GM19238 (cell line): ENCODE data around the gene KRIT1.

Experiments used
- DNase-seq: peaks from one replicate; pipeline ENCODE4 v3.0.0; 2011; ENCODE audit warnings: low spot score; ENCODE audit not compliant: insufficient read length

The KRIT1 gene

DNA sequence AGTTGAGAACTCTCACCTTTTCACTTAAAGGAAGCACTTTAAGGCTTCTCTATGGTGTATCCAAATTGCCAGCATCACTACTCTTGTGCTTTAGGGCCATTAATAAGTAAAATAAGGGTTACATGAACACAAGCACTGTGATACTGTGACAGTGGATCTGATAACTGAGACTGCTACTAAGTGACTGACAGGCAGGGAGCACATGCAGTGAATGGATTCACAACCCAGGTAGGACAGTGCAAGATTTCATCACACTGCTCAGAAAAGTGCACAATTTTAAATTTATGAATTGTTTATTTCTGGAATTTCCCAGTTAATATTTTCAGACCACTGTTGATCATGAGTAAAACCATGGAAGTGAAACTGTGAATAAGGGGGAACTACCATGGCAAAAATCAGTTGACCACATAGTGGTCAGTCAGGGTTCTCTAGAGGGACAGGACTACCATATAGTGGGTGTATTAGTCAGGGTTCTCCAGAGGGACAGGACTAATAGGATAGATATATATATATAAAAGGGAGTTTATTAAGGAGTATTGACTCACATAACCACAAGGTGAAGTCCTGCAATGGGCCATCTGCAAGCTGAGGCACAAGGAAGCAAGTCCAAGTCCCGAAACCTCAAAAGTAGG lies 90.5 kb downstream of the KRIT1 start:
- DNase-seq = no peak

DNA sequence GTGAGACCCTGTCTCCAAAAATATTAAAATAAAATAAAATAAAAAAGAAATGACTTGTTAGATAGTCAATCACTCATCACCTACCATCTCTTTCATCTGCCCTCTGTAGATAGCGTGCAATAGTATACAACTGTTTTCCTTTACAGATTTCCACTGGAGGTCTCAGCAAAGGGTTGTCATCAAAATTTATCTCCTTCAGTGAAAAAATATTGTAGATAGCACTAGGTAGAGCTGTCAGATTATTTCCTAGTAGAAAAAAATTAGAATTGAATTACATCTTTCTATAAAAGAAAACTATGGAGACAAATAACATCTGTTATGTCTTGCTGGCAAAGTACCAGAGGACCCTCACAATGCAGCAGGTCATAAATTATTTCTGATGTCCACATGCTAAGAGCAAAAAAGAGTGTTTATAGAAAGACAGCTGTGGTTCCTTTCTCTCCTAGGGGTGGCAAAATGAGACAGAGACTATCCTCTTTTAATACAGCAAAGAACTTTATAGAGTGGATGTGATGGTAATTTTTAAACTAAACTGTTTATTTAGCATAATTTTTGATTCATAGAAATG lies 95.2 kb downstream of the KRIT1 start:
- no peak for DNase-seq

DNA sequence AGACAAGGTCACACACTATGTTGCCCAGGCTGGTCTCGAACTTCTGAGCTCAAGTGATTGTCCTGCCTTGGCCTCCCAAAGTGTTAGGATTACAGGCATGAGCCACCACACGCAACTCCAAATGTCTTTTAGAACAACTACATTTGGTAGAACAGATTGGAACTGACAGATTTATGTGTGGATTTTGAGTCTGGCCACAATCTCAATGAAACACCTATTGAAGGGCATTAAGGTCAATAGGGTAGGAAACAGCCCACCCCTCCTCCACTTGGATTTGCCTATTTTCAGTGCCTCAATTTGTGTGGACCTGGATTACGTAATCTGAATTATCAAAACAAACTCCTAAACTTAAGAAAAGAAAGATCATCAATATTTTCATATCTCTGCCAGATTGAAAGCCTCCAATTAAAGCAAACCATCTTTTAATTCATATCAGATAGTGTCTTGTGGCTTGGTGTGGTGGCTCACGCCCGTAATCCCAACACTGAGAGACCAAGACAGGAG lies 95.9 kb downstream of the KRIT1 start:
- no peak for DNase-seq
